SU-DHL-6 (cell line): ENCODE measurements around the gene CD72.

Experiments
- H2AFZ ChIP-seq: fragments of 200-600 bp; sonication (generic); 2 replicates; pipeline ENCODE4 v1.6.1; 2014; ENCODE audit warnings: low read depth, mild to moderate bottlenecking, moderate library complexity, mixed read lengths, antibody characterized with exemption, low read length; ENCODE audit not compliant: severe bottlenecking
- H3F3A ChIP-seq: fragments of 200-600 bp; shearing (Covaris generic); 2 replicates; pipeline ENCODE4 v1.6.0; 2016; ENCODE audit warnings: antibody characterized with exemption, mild to moderate bottlenecking; ENCODE audit not compliant: insufficient read depth
- H3K27ac ChIP-seq: fragments of 200-600 bp; sonication (generic); 2 replicates; pipeline ENCODE4 v1.5.1; 2016; ENCODE audit warnings: low read depth, mild to moderate bottlenecking, low read length, moderate library complexity, mixed read lengths
- H3K27me3 ChIP-seq: fragments of 200-600 bp; sonication (generic), shearing (Covaris generic); 2 replicates; pipeline ENCODE4 v1.6.0; 2014; ENCODE audit warnings: mild to moderate bottlenecking, low read length
- H3K36me3 ChIP-seq: fragments of 200-600 bp; sonication (generic); 2 replicates; pipeline ENCODE4 v1.6.1; 2014; ENCODE audit warnings: mild to moderate bottlenecking, low read length, mixed read lengths
- H3K4me2 ChIP-seq: fragments of 300-600, 200-600 bp; shearing (Covaris generic), sonication (generic); 2 replicates; pipeline ENCODE4 v1.6.0; 2014; ENCODE audit warnings: low read length, low read depth, mild to moderate bottlenecking; ENCODE audit not compliant: poor library complexity, severe bottlenecking
- H3K4me3 ChIP-seq: fragments of 200-600 bp; sonication (generic); 2 replicates; pipeline ENCODE4 v1.5.1; 2014; ENCODE audit warnings: antibody characterized with exemption, low read length, mild to moderate bottlenecking, mixed read lengths; ENCODE audit not compliant: insufficient read depth, poor library complexity, severe bottlenecking
- H3K79me2 ChIP-seq: fragments of 200-600 bp; sonication (generic); 2 replicates; pipeline ENCODE4 v1.6.1; 2014; ENCODE audit warnings: mild to moderate bottlenecking, low read length, moderate library complexity; ENCODE audit not compliant: insufficient read depth
- H3K9ac ChIP-seq: fragments of 200-600 bp; sonication (generic); 2 replicates; pipeline ENCODE4 v1.7.0; 2014; ENCODE audit warnings: mild to moderate bottlenecking, low read length
- H3K9me2 ChIP-seq: fragments of 200-600 bp; sonication (generic); replicated peaks from 2 replicates; pipeline ENCODE4 v1.6.1; 2014; ENCODE audit warnings: low read length; ENCODE audit not compliant: insufficient read depth
- H3K9me3 ChIP-seq: fragments of 200-600 bp; sonication (generic); 2 replicates; pipeline ENCODE4 v1.6.1; 2014; ENCODE audit warnings: low read length, mixed read lengths; ENCODE audit not compliant: insufficient read depth
- H4K20me1 ChIP-seq: fragments of 200-600 bp; sonication (generic); 2 replicates; pipeline ENCODE4 v1.6.1; 2014; ENCODE audit warnings: low read depth, mild to moderate bottlenecking, antibody characterized with exemption, low read length, moderate library complexity, mixed read lengths
- CTCF ChIP-seq: fragments of 200-600 bp; sonication (generic); IDR thresholded peaks from one replicate; pipeline ENCODE4 v1.5.1; 2017; ENCODE audit warnings: antibody characterized with exemption, mild to moderate bottlenecking, low read length, moderate library complexity; ENCODE audit not compliant: insufficient read depth, poor library complexity, severe bottlenecking
- EZH2phosphoT487 ChIP-seq: fragments of 200-600 bp; sonication (generic), shearing (Covaris generic); conservative IDR thresholded peaks from 2 replicates; pipeline ENCODE4 v1.6.1; 2018; ENCODE audit warnings: mild to moderate bottlenecking, antibody characterized with exemption, low read length, moderate library complexity, mixed read lengths

Gene CD72

GRCh38 chr9:35609820-35610163 is 8.4 kb downstream of the CD72 start:
- Histone ChIP-seq H3K79me2 (peaks cover 13% of the 10 kb centered on the region), H3K9me3 (no peaks in the 10 kb centered on the region), H3K9ac (no peak overlapping the region), H3K27ac (no peak overlapping the region), H3F3A (peaks cover 5% of the 10 kb centered on the region; the same call in 1 of the 2 replicates), H3K27me3 (no peaks in the 10 kb centered on the region), H3K9me2 (no peaks in the 10 kb centered on the region), H4K20me1 (no peaks in the 10 kb centered on the region), H2AFZ (no peak overlapping the region), H3K4me2 (no peak overlapping the region), H3K4me3 (no peak overlapping the region), H3K36me3 (no peaks in the 10 kb centered on the region)
- TF ChIP-seq EZH2phosphoT487 (no peak), CTCF (no peak)

- no peak overlapping the region for H2AFZ ChIP-seq
- H3K9ac ChIP-seq: no peak overlapping the region
- no peaks in the 10 kb centered on the region for H3K27me3 ChIP-seq
- no peaks in the 10 kb centered on the region for H3K9me3 ChIP-seq
- peaks cover 13% of the 10 kb centered on the region for H3K79me2 ChIP-seq
- H3K9me2 ChIP-seq: no peaks in the 10 kb centered on the region
- H4K20me1 ChIP-seq: no peaks in the 10 kb centered on the region
- no peak overlapping the region for H3K27ac ChIP-seq
- no peak overlapping the region for H3K4me2 ChIP-seq
- H3F3A ChIP-seq: peaks cover 9% of the 10 kb centered on the region; the same call in 1 of the 2 replicates
- no peak overlapping the region for H3K4me3 ChIP-seq
- H3K36me3 ChIP-seq: no peaks in the 10 kb centered on the region
- TF ChIP-seq EZH2phosphoT487: no peak
- TF ChIP-seq CTCF: no peak
These were observed 9.0 kb downstream of the CD72 start for GRCh38 chr9:35609001-35609819.

- H3K27ac ChIP-seq: no peak overlapping the region
These were observed 10.0 kb downstream of the CD72 start for GRCh38 chr9:35608221-35608620.

More at GRCh38 chr9:35608221-35608620, 10.0 kb downstream of the CD72 start:
- no peak overlapping the region for H3K4me2 ChIP-seq
- no peaks in the 10 kb centered on the region for H4K20me1 ChIP-seq
- no peaks in the 10 kb centered on the region for H3K9me3 ChIP-seq
- no peak overlapping the region for H3K4me3 ChIP-seq
- H3K9me2 ChIP-seq: no peaks in the 10 kb centered on the region
- H3K36me3 ChIP-seq: no peaks in the 10 kb centered on the region
- H3K9ac ChIP-seq: no peak overlapping the region
- peaks cover 13% of the 10 kb centered on the region for H3K79me2 ChIP-seq
- H3K27me3 ChIP-seq: no peaks in the 10 kb centered on the region
- no peak overlapping the region for H2AFZ ChIP-seq
- TF ChIP-seq CTCF (no peak), EZH2phosphoT487 (no peak)
- H3F3A ChIP-seq: peaks cover 8% of the 10 kb centered on the region; the same call in 1 of the 2 replicates
